IPS DF 6.9 (cell line): ENCODE data around the gene CLEC2B.

Experiments
- DNase-seq: peaks from one replicate; pipeline ENCODE4 v3.0.0-alpha.2; 2013; ENCODE audit warnings: low read depth, low spot score
- H3K27ac ChIP-seq: one replicate; pipeline ENCODE4 v1.5.1; 2013; ENCODE audit warnings: low read length, control low read depth
- H3K27me3 ChIP-seq: 2 replicates; pipeline ENCODE4 v1.6.1; 2013; ENCODE audit warnings: mild to moderate bottlenecking, low read length; ENCODE audit not compliant: control insufficient read depth, insufficient read depth
- H3K36me3 ChIP-seq: 2 replicates; pipeline ENCODE4 v1.6.1; 2013; ENCODE audit warnings: low read length; ENCODE audit not compliant: control insufficient read depth, insufficient read depth
- H3K4me1 ChIP-seq: 2 replicates; pipeline ENCODE4 v1.6.1; 2013; ENCODE audit warnings: low read length; ENCODE audit not compliant: control insufficient read depth, insufficient read depth
- H3K4me3 ChIP-seq: 2 replicates; pipeline ENCODE4 v1.5.1; 2013; ENCODE audit warnings: mild to moderate bottlenecking, low read length
- H3K9me3 ChIP-seq: 2 replicates; pipeline ENCODE4 v1.6.1; 2013; ENCODE audit warnings: low read length, inconsistent platforms; ENCODE audit not compliant: control insufficient read depth, insufficient read depth
- WGBS: extraction: QIAGEN DNeasy Blood & Tissue Kit; methylation state at CpG from one replicate; pipeline ENCODE4 v1.1.7; 2013; ENCODE audit warnings: mixed read lengths, missing lambda C conversion rate; ENCODE audit not compliant: insufficient read length, insufficient coverage; 5-methylcytosine and 5-hydroxymethylcytosine counted together

CLEC2B gene

GRCh38 chr12:9848899-9849298, 20.3 kb downstream of the CLEC2B start:
- Histone ChIP-seq H3K27me3 (no peaks in the 10 kb centered on the region), H3K27ac (no peak overlapping the region), H3K9me3 (no peaks in the 10 kb centered on the region), H3K4me1 (no peaks in the 10 kb centered on the region), H3K4me3 (no peak overlapping the region), H3K36me3 (no peaks in the 10 kb centered on the region)
- no CpG with 5 or more reads among the region's 5 CpGs for WGBS
- DNase-seq, result no peak

GRCh38 chr12:9843407-9843806, 25.7 kb downstream of the CLEC2B start:
- Histone ChIP-seq H3K36me3 (no peaks in the 10 kb centered on the region), H3K27me3 (no peaks in the 10 kb centered on the region), H3K4me3 (no peak overlapping the region), H3K4me1 (no peaks in the 10 kb centered on the region), H3K9me3 (no peaks in the 10 kb centered on the region), H3K27ac (no peak overlapping the region)
- DNase-seq, result no peak
- no CpG with 5 or more reads among the region's 3 CpGs for WGBS

- WGBS, result no CpG with 5 or more reads among the region's 3 CpGs
- no peak overlapping the region for H3K4me3 ChIP-seq
- H3K27me3 ChIP-seq, result no peaks in the 10 kb centered on the region
- H3K9me3 ChIP-seq, result no peaks in the 10 kb centered on the region
- no peak overlapping the region for H3K27ac ChIP-seq
- no peak for DNase-seq
- no peaks in the 10 kb centered on the region for H3K36me3 ChIP-seq
- H3K4me1 ChIP-seq, result no peaks in the 10 kb centered on the region
Measured at GRCh38 chr12:9831720-9832119, 37.4 kb downstream of the CLEC2B start.

GRCh38 chr12:9829982-9830381, 39.2 kb downstream of the CLEC2B start:
- Histone ChIP-seq H3K27ac (no peak overlapping the region), H3K4me1 (no peaks in the 10 kb centered on the region), H3K27me3 (no peaks in the 10 kb centered on the region), H3K36me3 (no peaks in the 10 kb centered on the region), H3K9me3 (no peaks in the 10 kb centered on the region), H3K4me3 (no peak overlapping the region)
- no peak for DNase-seq
- WGBS, result 100% methylated on average over 1 of the region's 5 CpGs

GRCh38 chr12:9829483-9829882, 39.7 kb downstream of the CLEC2B start:
- no peaks in the 10 kb centered on the region for H3K36me3 ChIP-seq
- WGBS, result no CpG with 5 or more reads among the region's 3 CpGs
- H3K4me3 ChIP-seq, result no peak overlapping the region
- H3K4me1 ChIP-seq, result no peaks in the 10 kb centered on the region
- DNase-seq, result no peak
- no peak overlapping the region for H3K27ac ChIP-seq
- no peaks in the 10 kb centered on the region for H3K9me3 ChIP-seq
- no peaks in the 10 kb centered on the region for H3K27me3 ChIP-seq

- Histone ChIP-seq H3K4me1 (no peaks in the 10 kb centered on the region), H3K27ac (no peak within 1 kb of the TSS), H3K27me3 (no peaks in the 10 kb centered on the region), H3K36me3 (no peaks in the 10 kb centered on the region), H3K9me3 (no peaks in the 10 kb centered on the region), H3K4me3 (no peak within 1 kb of the TSS)
- no peak for DNase-seq
- WGBS, result 100% methylated on average over 1 of the region's 3 CpGs
Measured at GRCh38 chr12:9827209-9827888, 41.8 kb downstream of the CLEC2B start, which contains the start of gene KLRF1. TSS of gene KLRF1 (plus strand) at chr12:9827481. CDS start at chr12:9827545, 64 bp downstream.

GRCh38 chr12:9820281-9820930, 48.7 kb downstream of the CLEC2B start:
- no peak overlapping the region for H3K4me3 ChIP-seq
- DNase-seq, result no peak
- no peaks in the 10 kb centered on the region for H3K9me3 ChIP-seq
- whole genome bisulfite sequencing, result no CpG with 5 or more reads among the region's 9 CpGs
- H3K27me3 ChIP-seq, result no peaks in the 10 kb centered on the region
- no peaks in the 10 kb centered on the region for H3K4me1 ChIP-seq
- no peaks in the 10 kb centered on the region for H3K36me3 ChIP-seq
- H3K27ac ChIP-seq, result no peak overlapping the region

- Histone ChIP-seq H3K36me3 (no peaks in the 10 kb centered on the region), H3K4me3 (peak overlapping the region; percentile 20; the same call in 1 of the 2 replicates), H3K27ac (no peak overlapping the region), H3K4me1 (no peaks in the 10 kb centered on the region), H3K9me3 (no peaks in the 10 kb centered on the region), H3K27me3 (no peaks in the 10 kb centered on the region)
- WGBS, result no CpG with 5 or more reads among the region's 32 CpGs
- DNase-seq, result peak; percentile 66
Measured at GRCh38 chr12:9813821-9814798, 55.0 kb downstream of the CLEC2B start.

- no peak overlapping the region for H3K4me3 ChIP-seq
- no peak for DNase-seq
- no CpG with 5 or more reads among the region's 5 CpGs for WGBS
- H3K27me3 ChIP-seq, result no peaks in the 10 kb centered on the region
- H3K36me3 ChIP-seq, result no peaks in the 10 kb centered on the region
- no peaks in the 10 kb centered on the region for H3K4me1 ChIP-seq
- no peak overlapping the region for H3K27ac ChIP-seq
- no peaks in the 10 kb centered on the region for H3K9me3 ChIP-seq
Measured at GRCh38 chr12:9811621-9812020, 57.5 kb downstream of the CLEC2B start.

- no CpG with 5 or more reads among the region's 2 CpGs for WGBS
- no peaks in the 10 kb centered on the region for H3K4me1 ChIP-seq
- no peaks in the 10 kb centered on the region for H3K9me3 ChIP-seq
- H3K36me3 ChIP-seq, result no peaks in the 10 kb centered on the region
- H3K4me3 ChIP-seq, result no peak overlapping the region
- DNase-seq, result no peak
- H3K27me3 ChIP-seq, result no peaks in the 10 kb centered on the region
- no peak overlapping the region for H3K27ac ChIP-seq
Measured at GRCh38 chr12:9810671-9811070, 58.5 kb downstream of the CLEC2B start.
